ENCODE results near the gene SSMEM1. TPM values are rescaled to one million over a fixed set of nuclear protein-coding genes. Genes with fewer than 3 reads are reported as not detected.
A peak's percentile ranks its signal among the peaks of the same experiment; 100 is the strongest.

Gene SSMEM1
- total RNA-seq, 3 donors from 2014 or later, result not detected

DNA sequence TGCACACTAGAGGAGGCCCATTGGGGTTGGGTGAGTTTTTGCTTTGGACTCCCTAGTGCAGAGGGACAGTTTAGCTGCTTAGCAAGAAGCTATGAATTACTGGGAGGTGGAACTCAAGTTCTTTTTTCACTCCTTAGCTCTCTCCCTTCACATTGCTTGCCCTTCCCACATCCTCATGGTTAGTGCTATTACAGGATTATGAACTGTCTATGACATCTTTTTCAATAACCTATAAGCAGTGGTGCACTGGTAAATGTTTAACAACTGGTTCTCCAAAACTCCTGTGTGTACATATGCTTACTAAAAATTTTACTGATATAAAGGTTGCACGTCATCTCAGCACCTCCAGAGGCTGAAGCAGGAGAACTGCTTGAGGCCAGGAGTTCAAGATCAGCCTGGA, 6.2 kb downstream of the SSMEM1 start:
- H3K9me3 ChIP-seq, result no peaks in the 10 kb centered on the region
- no peaks in the 10 kb centered on the region for H3K4me1 ChIP-seq (ENCODE audit: low read depth)
- TF ChIP-seq, protein P1, sequence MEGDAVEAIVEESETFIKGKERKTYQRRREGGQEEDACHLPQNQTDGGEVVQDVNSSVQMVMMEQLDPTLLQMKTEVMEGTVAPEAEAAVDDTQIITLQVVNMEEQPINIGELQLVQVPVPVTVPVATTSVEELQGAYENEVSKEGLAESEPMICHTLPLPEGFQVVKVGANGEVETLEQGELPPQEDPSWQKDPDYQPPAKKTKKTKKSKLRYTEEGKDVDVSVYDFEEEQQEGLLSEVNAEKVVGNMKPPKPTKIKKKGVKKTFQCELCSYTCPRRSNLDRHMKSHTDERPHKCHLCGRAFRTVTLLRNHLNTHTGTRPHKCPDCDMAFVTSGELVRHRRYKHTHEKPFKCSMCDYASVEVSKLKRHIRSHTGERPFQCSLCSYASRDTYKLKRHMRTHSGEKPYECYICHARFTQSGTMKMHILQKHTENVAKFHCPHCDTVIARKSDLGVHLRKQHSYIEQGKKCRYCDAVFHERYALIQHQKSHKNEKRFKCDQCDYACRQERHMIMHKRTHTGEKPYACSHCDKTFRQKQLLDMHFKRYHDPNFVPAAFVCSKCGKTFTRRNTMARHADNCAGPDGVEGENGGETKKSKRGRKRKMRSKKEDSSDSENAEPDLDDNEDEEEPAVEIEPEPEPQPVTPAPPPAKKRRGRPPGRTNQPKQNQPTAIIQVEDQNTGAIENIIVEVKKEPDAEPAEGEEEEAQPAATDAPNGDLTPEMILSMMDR (IDR thresholded peaks at IDR 0.05), result no peak
- no peak overlapping the region for H3K4me3 ChIP-seq
- intact Hi-C loops (cut with DNase I, micrococcal nuclease), result no loop called here
- no peaks in the 10 kb centered on the region for H3K36me3 ChIP-seq (ENCODE audit: low read depth)
- peak; percentile 45 for ATAC-seq
- DNase-seq, result no peak

- TF ChIP-seq, protein P1 (IDR thresholded peaks at IDR 0.05), result no peak
- Histone ChIP-seq H3K4me3 (no peak overlapping the region), H3K4me1 (ENCODE audit: low read depth) (no peaks in the 10 kb centered on the region), H3K9me3 (no peaks in the 10 kb centered on the region), H3K36me3 (ENCODE audit: low read depth) (no peaks in the 10 kb centered on the region)
- no peak for ATAC-seq
- intact Hi-C loops (cut with DNase I, micrococcal nuclease), result no loop called here
- no peak for DNase-seq
These were observed 8.4 kb downstream of the SSMEM1 start for GRCh38 chr7:130216025-130216424.

- ATAC-seq, result no peak
- TF ChIP-seq, protein P1 (IDR thresholded peaks at IDR 0.05), result no peak
- H3K4me1 ChIP-seq (ENCODE audit: low read depth), result no peaks in the 10 kb centered on the region
- H3K36me3 ChIP-seq (ENCODE audit: low read depth), result no peaks in the 10 kb centered on the region
- no peak for DNase-seq
- H3K4me3 ChIP-seq, result no peak overlapping the region
- intact Hi-C loops (cut with DNase I, micrococcal nuclease), result no loop called here
- no peaks in the 10 kb centered on the region for H3K9me3 ChIP-seq
These were observed 9.1 kb downstream of the SSMEM1 start for GRCh38 chr7:130216750-130217149.

DNA sequence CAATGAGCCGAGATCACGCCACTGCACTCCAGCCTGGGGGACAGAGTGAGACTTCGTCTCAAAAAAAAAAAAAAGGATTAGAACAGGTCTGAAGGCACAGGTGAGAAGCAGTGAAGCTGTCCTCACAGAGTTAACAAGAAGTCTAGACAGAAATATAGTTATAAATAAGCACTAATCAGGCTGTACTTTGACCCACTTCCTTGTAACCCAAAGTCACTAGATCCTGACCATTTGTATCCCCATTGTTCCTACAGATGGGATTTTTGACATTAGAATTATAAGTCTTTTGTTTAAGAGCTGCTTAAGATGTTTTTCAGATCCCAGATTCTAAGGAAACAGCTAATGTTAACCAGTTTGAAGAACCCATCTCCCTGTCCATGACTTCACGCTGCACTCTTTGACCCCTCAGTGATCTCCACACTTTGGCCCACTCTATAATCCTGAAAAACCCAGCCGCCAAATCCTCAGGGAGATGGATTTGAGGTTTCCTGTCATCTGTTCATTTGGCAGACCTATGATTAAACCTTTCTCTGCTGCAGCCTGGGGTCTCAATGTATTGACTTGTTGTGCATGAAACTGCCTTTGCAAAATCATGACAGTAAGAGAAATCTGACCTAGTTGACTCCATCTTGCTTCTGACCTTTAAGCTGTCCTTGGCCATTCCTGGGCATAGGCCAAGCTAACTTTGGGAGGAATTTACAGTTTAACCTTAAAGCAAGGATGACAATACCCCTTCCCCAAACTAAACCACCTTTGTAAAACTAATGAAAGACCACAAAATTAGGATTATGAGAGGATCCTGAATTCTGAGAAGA, 11.4 kb downstream of the SSMEM1 start:
- no peak for DNase-seq
- TF ChIP-seq, protein P1 (IDR thresholded peaks at IDR 0.05), result no peak
- Histone ChIP-seq H3K4me3 (no peak overlapping the region), H3K9me3 (no peaks in the 10 kb centered on the region), H3K4me1 (ENCODE audit: low read depth) (no peaks in the 10 kb centered on the region), H3K36me3 (ENCODE audit: low read depth) (no peaks in the 10 kb centered on the region)
- ATAC-seq, result no peak
- intact Hi-C loops (cut with DNase I, micrococcal nuclease), result no loop called here

- DNase-seq (no peak), ATAC-seq (no peak)
- Histone ChIP-seq H3K9me3 (no peaks in the 10 kb centered on the region), H3K4me3 (no peak overlapping the region), H3K4me1 (ENCODE audit: low read depth) (no peaks in the 10 kb centered on the region), H3K36me3 (ENCODE audit: low read depth) (no peaks in the 10 kb centered on the region)
- intact Hi-C loops (cut with DNase I, micrococcal nuclease), result no loop called here
- TF ChIP-seq, protein P1 (IDR thresholded peaks at IDR 0.05), result no peak
These were observed 12.2 kb downstream of the SSMEM1 start for GRCh38 chr7:130219871-130220270.

Data from mucosa of descending colon (tissue), 3 donors.